ENCODE measurements around the gene ZBTB1. TPM values are rescaled to one million over a fixed set of nuclear protein-coding genes. Genes with fewer than 3 reads are reported as not detected.
A peak's percentile ranks its signal among the peaks of the same experiment; 100 is the strongest.

ZBTB1 gene
- total RNA-seq, 1 experiment from 2014 or later, result 24.7 TPM

DNA sequence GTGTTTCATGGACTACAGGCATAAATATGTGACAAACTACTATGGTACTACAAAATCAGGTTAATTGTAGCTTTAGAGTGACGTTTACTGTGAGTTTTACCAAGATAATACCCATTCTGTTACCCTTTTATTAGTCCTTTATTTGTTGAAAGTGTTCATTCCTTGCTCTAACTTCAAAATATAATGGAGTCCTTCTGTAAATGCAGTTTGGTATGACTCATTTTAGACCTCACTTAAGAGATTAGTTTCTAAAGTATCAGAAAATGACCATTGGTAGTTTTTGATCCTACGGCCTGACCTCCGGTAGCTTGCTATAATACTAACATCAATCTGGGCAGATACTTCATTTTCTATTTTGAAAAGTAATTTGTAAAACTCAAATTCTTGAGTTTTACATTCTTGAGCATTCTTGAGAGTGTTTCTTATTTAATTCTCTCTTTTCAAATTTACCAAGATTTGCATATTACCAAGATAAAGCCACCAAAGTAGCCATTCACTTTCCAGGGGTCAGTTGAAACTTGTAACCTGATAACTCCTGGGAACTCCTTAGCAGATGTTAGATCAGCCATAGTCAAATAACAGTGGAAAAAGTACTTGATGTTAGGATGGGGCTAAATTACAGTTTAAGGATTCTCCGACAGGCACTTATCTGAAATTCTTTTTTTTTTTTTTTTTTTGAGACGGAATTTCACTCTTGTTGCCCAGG, 40.2 kb downstream of the ZBTB1 start:
- TF ChIP-seq NR2C2 (CRISPR knock-in tag; IDR thresholded peaks at IDR 0.05) (no peak), ZNF138 (CRISPR knock-in tag; conservative IDR thresholded peaks at IDR 0.05) (no peak), CBFB (CRISPR knock-in tag; IDR thresholded peaks at IDR 0.05; ENCODE audit: low read depth) (no peak), ZNF396 (CRISPR knock-in tag; IDR thresholded peaks at IDR 0.05; ENCODE audit: borderline replicate concordance) (no peak), FOXJ3 (CRISPR knock-in tag; IDR thresholded peaks at IDR 0.05; ENCODE audit: borderline replicate concordance) (no peak), ZNF121 (CRISPR knock-in tag; IDR thresholded peaks at IDR 0.05) (no peak)
- TF ChIP-seq, protein P1, sequence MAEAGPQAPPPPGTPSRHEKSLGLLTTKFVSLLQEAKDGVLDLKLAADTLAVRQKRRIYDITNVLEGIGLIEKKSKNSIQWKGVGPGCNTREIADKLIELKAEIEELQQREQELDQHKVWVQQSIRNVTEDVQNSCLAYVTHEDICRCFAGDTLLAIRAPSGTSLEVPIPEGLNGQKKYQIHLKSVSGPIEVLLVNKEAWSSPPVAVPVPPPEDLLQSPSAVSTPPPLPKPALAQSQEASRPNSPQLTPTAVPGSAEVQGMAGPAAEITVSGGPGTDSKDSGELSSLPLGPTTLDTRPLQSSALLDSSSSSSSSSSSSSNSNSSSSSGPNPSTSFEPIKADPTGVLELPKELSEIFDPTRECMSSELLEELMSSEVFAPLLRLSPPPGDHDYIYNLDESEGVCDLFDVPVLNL (CRISPR knock-in tag; IDR thresholded peaks at IDR 0.05; ENCODE audit: borderline replicate concordance, low read depth), result no peak
- peaks cover 25% of the 10 kb centered on the region for H3K36me3 Mint-ChIP-seq
- ChIA-PET CTCF (interaction anchor here (0.7 to 4.1 kb wide), 3 partner anchors 29 to 92 kb away, joined by 3 to 16 read pairs (median 3); no protein-coding TSS in a partner anchor), POLR2A (interaction anchor here (0.7 to 0.8 kb wide), 2 partner anchors 81 to 205 kb away, joined by 3 read pairs; no protein-coding TSS in a partner anchor)
- ATAC-seq (no peak), DNase-seq (ENCODE audit: low spot score) (no peak)
- H3K4me1 Mint-ChIP-seq, result peaks cover 45% of the 10 kb centered on the region
- H3K9me3 Mint-ChIP-seq, result peaks cover 19% of the 10 kb centered on the region
- H3K27ac Mint-ChIP-seq, result peak overlapping the region; percentile 98
- peak overlapping the region; percentile 65 for H3K4me3 Mint-ChIP-seq
- peaks cover 31% of the 10 kb centered on the region for H3K27me3 Mint-ChIP-seq (ENCODE audit: low read depth)

DNA sequence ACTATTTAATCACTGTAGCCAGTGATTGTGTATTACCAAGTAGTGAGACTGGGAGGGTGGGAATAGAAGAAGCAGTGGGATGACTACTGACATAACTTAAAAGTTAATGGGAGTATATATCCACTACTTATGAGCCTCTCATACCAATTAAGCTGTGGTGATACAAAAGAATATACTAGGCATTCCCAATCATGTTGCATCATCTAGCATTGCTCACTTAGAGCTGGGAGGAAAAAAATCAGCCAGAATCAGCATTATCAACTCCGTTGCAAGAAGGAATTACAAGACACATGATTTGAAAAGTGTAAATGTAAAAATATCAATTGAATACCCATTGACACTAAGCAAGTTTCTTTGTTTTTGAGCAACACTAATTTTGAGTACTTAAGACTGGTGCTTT, 44.4 kb downstream of the ZBTB1 start:
- no peak for TF ChIP-seq SMAD3 (CRISPR knock-in tag; IDR thresholded peaks at IDR 0.05; ENCODE audit: borderline replicate concordance)
- TF ChIP-seq, protein P2, sequence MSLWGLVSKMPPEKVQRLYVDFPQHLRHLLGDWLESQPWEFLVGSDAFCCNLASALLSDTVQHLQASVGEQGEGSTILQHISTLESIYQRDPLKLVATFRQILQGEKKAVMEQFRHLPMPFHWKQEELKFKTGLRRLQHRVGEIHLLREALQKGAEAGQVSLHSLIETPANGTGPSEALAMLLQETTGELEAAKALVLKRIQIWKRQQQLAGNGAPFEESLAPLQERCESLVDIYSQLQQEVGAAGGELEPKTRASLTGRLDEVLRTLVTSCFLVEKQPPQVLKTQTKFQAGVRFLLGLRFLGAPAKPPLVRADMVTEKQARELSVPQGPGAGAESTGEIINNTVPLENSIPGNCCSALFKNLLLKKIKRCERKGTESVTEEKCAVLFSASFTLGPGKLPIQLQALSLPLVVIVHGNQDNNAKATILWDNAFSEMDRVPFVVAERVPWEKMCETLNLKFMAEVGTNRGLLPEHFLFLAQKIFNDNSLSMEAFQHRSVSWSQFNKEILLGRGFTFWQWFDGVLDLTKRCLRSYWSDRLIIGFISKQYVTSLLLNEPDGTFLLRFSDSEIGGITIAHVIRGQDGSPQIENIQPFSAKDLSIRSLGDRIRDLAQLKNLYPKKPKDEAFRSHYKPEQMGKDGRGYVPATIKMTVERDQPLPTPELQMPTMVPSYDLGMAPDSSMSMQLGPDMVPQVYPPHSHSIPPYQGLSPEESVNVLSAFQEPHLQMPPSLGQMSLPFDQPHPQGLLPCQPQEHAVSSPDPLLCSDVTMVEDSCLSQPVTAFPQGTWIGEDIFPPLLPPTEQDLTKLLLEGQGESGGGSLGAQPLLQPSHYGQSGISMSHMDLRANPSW (CRISPR knock-in tag; conservative IDR thresholded peaks at IDR 0.05; ENCODE audit: low read depth), result no peak
- TF ChIP-seq, protein P1 (CRISPR knock-in tag; IDR thresholded peaks at IDR 0.05; ENCODE audit: borderline replicate concordance, low read depth), result no peak
- TF ChIP-seq ETV6 (CRISPR knock-in tag; IDR thresholded peaks at IDR 0.05), result no peak
- TF ChIP-seq JUN (CRISPR knock-in tag; IDR thresholded peaks at IDR 0.05), result no peak
- no peak for TF ChIP-seq ELF4 (CRISPR knock-in tag; IDR thresholded peaks at IDR 0.05; ENCODE audit: low read depth)
- ATAC-seq (no peak), DNase-seq (ENCODE audit: low spot score) (no peak)
- Mint-ChIP-seq H3K36me3 (no peaks in the 10 kb centered on the region; the same call in 1 of the 2 replicates), H3K4me1 (peaks cover 32% of the 10 kb centered on the region), H3K27ac (no peak overlapping the region), H3K4me3 (peak overlapping the region; percentile 46), H3K27me3 (ENCODE audit: low read depth) (peaks cover 31% of the 10 kb centered on the region), H3K9me3 (no peaks in the 10 kb centered on the region)
- ChIA-PET CTCF (interaction anchor here (0.6 to 1.4 kb wide), 3 partner anchors 9 to 87 kb away, joined by 3 to 8 read pairs (median 3); partner anchors contain the start of gene HSPA2), POLR2A (interaction anchor here (0.7 kb wide), 1 partner anchor 44 kb away, joined by 3 read pairs; no protein-coding TSS in a partner anchor)

DNA sequence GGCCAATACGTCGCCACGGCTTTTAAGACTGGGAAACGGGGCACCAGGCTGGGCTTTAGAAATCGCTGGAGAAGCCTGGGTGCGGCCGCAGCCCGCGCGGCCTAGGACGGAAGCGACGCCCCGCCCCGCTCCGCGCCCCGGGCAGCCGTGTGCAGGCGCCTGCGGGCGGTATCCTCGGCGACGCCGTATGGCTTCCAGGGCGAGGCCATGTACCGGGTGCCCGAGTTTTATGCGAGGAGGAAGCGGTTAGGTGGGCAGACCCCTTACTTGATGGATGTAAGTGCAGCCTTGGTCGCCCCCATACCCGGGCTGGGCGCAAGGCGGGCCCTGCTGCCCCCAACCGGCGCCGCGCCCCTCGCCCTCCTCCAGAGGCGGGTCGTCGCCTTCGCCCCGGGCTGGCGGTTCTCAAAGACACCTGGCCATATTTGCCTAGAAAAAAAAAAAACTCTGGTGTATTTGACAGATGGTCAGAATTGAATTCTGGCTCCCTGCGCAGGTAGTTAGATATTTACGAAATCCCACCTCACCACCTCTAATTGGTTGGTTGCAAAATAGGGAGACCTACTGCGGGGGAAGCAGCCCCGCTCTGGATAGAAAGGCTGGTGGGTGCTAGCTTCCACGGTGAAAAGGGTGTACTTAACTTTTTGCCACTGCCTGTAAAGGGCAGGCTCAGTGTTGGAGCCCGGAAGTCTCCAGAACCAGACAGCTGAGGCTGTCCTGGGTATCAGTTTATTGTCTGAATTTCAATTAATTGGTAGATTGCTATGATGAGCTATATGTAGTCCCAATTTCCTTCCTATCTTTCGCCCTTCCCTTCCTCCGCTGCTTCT, 45.4 kb downstream of the ZBTB1 start, which contains the start of gene PPP1R36:
TSS of gene PPP1R36 (plus strand) at position 171 of the 830 bp plus-strand sequence. CDS start at position 208, 37 bp downstream.
- no peaks in the 10 kb centered on the region; the same call in 1 of the 2 replicates for H3K36me3 Mint-ChIP-seq
- peak; percentile 89 for ATAC-seq
- no peaks in the 10 kb centered on the region for H3K9me3 Mint-ChIP-seq
- peaks cover 28% of the 10 kb centered on the region for H3K4me1 Mint-ChIP-seq
- peak; percentile 40 for DNase-seq (ENCODE audit: low spot score)
- peaks cover 31% of the 10 kb centered on the region for H3K27me3 Mint-ChIP-seq (ENCODE audit: low read depth)
- POLR2A ChIA-PET, result interaction anchor here (1.0 kb wide), 1 partner anchor 10 kb away, joined by 3 read pairs; the partner anchor contains the start of gene HSPA2
- peak within 1 kb of the TSS; percentile 62 for H3K4me3 Mint-ChIP-seq
- CTCF ChIA-PET, result interaction anchor here (0.8 to 1.8 kb wide), 2 partner anchors 10 to 86 kb away, joined by 6 to 7 read pairs; partner anchors contain the start of gene HSPA2
- no peak within 1 kb of the TSS for H3K27ac Mint-ChIP-seq
- TF ChIP-seq ESRRA (CRISPR knock-in tag; IDR thresholded peaks at IDR 0.05; ENCODE audit: borderline replicate concordance), result 0 out of 2 replicates have a peak, but pooled peaks have one; percentile 32
- 0 out of 2 replicates have a peak, but pooled peaks have one; percentile 38 for TF ChIP-seq KAT7 (CRISPR knock-in tag; IDR thresholded peaks at IDR 0.05; ENCODE audit: borderline replicate concordance)
- no peak for TF ChIP-seq ATF1 (CRISPR knock-in tag; IDR thresholded peaks at IDR 0.05)
- TF ChIP-seq, protein P3, sequence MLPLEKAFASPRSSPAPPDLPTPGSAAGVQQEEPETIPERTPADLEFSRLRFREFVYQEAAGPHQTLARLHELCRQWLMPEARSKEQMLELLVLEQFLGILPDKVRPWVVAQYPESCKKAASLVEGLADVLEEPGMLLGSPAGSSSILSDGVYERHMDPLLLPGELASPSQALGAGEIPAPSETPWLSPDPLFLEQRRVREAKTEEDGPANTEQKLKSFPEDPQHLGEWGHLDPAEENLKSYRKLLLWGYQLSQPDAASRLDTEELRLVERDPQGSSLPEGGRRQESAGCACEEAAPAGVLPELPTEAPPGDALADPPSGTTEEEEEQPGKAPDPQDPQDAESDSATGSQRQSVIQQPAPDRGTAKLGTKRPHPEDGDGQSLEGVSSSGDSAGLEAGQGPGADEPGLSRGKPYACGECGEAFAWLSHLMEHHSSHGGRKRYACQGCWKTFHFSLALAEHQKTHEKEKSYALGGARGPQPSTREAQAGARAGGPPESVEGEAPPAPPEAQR (CRISPR knock-in tag; IDR thresholded peaks at IDR 0.05), result no peak
- no peak for TF ChIP-seq JAZF1 (CRISPR knock-in tag; IDR thresholded peaks at IDR 0.05)
- TF ChIP-seq, protein P4, sequence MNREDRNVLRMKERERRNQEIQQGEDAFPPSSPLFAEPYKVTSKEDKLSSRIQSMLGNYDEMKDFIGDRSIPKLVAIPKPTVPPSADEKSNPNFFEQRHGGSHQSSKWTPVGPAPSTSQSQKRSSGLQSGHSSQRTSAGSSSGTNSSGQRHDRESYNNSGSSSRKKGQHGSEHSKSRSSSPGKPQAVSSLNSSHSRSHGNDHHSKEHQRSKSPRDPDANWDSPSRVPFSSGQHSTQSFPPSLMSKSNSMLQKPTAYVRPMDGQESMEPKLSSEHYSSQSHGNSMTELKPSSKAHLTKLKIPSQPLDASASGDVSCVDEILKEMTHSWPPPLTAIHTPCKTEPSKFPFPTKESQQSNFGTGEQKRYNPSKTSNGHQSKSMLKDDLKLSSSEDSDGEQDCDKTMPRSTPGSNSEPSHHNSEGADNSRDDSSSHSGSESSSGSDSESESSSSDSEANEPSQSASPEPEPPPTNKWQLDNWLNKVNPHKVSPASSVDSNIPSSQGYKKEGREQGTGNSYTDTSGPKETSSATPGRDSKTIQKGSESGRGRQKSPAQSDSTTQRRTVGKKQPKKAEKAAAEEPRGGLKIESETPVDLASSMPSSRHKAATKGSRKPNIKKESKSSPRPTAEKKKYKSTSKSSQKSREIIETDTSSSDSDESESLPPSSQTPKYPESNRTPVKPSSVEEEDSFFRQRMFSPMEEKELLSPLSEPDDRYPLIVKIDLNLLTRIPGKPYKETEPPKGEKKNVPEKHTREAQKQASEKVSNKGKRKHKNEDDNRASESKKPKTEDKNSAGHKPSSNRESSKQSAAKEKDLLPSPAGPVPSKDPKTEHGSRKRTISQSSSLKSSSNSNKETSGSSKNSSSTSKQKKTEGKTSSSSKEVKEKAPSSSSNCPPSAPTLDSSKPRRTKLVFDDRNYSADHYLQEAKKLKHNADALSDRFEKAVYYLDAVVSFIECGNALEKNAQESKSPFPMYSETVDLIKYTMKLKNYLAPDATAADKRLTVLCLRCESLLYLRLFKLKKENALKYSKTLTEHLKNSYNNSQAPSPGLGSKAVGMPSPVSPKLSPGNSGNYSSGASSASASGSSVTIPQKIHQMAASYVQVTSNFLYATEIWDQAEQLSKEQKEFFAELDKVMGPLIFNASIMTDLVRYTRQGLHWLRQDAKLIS (CRISPR knock-in tag; IDR thresholded peaks at IDR 0.05; ENCODE audit: borderline replicate concordance), result 0 out of 2 replicates have a peak, but pooled peaks have one; percentile 55
